HG03064 (cell line): Measurements from ENCODE around the gene TGFBI.

Experiments used
- ATAC-seq: cut with Tn5 transposase; IDR thresholded peaks from one replicate; pipeline ENCODE4 v1.9.1; 2021; ENCODE audit warnings: low read depth; ENCODE audit not compliant: unreplicated experiment

TGFBI gene

GRCh38 chr5:136028782-136029742, at the start of gene TGFBI:
Gene TGFBI, plus strand, starts transcription at chr5:136028988. Its CDS starts 68 bp downstream, at chr5:136029056.
- peak; percentile 43 for ATAC-seq

DNA sequence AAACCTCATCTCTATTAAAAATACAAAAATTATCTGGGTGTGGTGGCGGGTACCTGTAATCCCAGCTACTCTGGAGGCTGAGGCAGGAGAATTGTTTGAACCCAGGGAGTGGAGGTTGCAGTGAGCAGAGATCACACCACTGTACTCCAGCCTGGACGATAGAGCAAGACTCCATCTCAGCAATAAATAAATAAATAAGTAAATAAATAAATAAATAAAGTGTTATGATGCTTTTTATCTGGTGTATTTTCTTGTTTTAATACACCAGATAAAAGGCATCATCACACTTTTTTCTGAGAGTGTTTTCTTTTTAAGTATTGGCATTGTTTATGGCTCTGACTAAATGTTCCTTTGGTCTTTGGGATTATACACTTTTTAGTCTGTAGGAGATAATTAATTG, 49.8 kb upstream of the TGFBI start:
- ATAC-seq: no peak

- ATAC-seq: no peak
Observed at GRCh38 chr5:135979510-135979909, 49.3 kb upstream of the TGFBI start.

- no peak for ATAC-seq
Observed at GRCh38 chr5:135980620-135981019, 48.2 kb upstream of the TGFBI start.

DNA sequence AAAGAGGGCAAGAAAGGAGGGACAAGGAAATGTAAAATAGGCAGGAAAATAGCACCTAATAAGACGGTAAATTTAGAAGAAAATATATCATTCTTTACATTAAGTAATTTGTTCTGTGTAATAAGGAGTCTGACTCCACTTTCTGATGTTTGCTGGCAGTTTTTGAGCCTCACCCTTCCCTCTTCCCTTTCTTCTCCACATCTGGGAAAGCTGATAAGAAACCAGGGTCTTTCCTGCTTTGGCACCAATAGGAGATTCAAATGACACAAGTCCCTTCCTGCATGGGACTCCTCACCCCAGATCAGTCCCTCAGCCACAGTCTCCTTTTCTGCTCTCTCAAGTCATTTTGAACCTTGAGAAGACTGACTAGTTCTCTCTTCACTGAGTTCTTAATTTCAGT, 42.8 kb upstream of the TGFBI start:
- no peak for ATAC-seq

GRCh38 chr5:135986401-135986800, 42.4 kb upstream of the TGFBI start:
- no peak for ATAC-seq

- no peak for ATAC-seq
Observed at GRCh38 chr5:135986891-135987401, 41.8 kb upstream of the TGFBI start.

- ATAC-seq: no peak
Observed at GRCh38 chr5:135988546-135988945, 40.2 kb upstream of the TGFBI start.

- ATAC-seq: no peak
Observed at GRCh38 chr5:135989686-135990085, 39.1 kb upstream of the TGFBI start.

- ATAC-seq: no peak
Observed at GRCh38 chr5:135990528-135991255, 38.1 kb upstream of the TGFBI start.

GRCh38 chr5:135991429-135991828, 37.4 kb upstream of the TGFBI start:
- ATAC-seq: no peak

DNA sequence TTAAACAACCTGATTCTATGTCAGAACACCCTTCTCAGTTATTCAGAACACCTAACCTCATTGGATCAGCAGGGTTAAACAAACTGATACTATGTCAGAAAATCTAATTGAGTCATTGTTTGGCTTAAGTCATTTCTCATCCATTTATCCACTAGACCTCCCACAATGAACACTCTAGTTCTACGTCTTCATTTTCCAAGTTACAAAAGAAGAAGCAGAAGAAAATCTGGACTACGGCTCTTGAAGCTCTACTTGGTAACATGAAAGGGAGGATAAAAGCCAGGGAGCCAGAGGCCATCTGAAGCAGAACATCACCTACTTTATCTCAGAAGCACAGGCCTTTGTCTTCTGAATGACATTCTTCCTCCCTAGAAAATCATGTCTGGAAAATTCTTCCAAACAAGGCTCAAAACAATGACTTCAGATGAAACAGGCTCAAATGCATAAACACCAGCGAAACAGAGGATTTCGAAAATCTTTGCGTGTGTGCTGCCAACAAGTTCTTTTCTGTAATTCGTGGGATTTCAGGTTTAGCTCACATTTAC, 35.4 kb upstream of the TGFBI start:
- no peak for ATAC-seq

DNA sequence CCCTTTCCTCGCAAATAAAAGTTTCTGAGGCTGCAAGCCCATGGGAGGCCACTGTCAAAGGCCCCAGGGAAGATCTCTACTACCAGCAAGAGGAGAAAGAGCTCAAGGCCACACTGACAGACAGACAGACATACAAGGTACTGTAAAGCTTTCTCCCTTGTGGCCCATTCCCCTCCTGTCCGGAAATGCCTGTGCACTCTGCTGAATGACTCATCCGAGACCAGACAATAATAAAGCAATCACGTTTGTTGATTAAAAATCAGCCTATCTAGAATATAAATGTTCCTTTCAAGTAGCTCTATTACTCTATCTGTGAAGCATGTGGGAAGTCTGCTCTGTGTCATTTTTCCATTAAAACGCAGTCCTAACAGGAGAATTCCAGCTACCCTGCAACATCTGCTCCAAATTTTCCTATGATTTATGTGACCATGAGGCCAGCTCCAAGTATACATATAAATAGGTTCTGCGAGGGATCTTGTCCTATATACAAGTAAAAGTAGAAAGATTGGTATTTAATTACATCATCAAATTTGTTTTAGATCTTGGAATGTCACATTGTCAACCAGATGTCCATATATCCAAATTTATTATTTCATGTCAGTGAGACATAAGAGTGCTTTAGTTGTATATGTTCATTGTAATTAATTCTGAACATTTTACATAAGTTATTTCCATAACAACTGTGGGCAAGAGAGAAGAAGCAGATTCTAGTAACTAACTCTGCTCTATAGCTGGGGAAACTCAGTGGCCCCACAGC, 34.7 kb upstream of the TGFBI start:
- ATAC-seq: no peak

GRCh38 chr5:135995976-135996375, 32.8 kb upstream of the TGFBI start:
- ATAC-seq: no peak

DNA sequence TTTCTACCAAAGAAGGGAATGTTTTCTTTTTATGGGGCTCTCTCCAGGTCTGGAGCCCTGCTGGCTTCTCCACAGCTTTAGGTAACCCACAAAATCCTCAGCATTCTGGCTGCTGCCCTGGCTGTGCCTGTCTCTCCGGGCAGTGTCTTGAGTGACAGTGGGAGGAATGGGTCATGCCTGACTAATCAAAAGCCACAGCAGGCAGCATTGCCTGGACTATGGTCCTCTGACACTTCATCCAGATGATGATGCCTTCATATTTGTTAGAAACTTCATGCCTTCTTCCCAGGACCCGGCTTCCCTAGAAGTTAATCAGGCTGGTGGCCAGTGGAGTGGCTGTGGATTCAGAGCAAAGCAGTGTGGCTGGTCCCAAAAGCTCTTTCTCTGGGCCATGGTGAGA, 32.2 kb upstream of the TGFBI start:
- no peak for ATAC-seq

DNA sequence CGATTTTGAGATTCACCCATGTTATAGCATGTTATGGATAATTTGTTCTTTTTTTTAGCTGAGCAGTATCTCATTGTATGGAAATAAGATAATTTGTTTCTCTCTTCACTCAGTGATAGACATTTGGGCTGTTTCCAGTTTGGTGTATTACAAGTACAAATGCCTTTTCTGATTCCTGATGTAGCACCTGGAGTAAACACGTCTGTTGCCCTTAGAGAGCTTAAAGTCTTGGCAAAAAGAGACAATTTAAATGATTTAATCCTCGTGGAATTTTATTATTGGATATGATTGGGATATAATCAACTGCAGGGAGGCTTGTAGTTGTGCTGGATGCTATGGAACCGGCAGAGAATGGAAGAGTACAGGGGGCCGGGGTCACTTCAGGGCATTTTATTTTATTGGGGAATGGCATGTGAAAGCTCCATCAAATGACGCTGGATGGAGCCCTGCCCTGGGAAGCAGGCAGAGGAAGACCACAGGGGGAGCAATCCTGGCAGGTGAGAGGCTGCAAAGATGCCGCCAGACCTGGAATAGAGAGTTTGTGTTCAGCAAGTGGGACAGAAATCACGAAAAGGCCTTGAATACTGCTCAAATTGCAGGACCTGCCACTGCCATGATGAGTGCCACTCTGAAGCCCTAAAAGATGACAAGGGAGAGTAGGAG, 31.0 kb upstream of the TGFBI start:
- no peak for ATAC-seq

- no peak for ATAC-seq
Observed at GRCh38 chr5:135998889-135999288, 29.9 kb upstream of the TGFBI start.

DNA sequence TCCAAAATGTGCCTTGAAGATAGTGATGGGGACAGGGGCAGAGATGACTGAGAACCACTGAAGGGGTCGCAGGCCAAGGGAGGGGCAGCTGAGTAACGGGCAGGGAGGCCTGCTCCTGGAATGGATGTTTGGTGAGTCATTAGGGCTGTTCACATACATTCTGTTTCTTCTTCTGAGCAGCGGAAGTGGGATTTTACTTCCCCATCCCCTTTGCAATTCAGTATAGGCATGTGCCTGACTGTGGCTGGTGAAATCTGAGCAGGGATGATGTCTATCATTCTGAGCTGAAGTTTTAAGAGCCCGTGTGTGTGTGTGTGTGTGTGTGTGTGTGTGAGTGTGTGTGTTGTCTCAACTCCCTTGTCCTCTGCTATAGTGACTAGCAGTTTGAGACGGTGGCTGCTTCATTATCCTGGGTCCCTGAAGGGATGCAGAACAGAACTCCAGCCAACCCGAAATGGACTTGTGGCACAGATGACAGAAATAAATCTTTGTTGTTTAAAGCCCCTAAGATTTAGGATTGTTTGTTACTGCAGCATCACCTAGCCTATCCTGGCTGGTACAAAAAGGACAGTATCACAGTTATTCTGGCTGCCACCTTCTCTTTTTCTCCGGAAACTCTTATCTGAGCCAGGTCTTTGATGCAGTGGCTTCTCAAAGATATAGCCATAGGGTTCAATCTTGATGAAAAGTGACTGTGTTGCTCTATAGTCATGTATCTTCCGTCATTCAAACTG, 29.2 kb upstream of the TGFBI start:
- ATAC-seq: no peak

DNA sequence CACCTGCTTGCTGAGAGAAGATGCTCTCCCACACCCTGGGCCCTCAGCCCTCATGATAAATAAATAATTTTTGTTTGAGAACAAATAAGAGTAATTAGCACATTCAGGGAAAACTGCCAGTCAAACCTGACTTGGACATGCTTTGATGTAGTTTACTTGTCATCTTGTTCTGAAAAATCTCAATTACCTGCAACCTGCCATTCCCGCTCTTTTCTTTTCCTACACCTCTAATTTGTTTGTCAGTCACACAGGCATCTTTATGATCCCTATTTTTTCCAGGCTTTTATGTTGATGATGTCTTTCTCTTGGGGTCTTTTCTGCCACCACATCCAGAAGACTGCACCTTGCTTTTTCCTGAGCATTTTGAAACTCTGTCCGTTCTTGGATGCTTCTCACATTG, 28.6 kb upstream of the TGFBI start:
- no peak for ATAC-seq
